Panc1 (cell line): Measurements from ENCODE around the gene STARD10.

ENCODE experiments used
- POLR2AphosphoS5 ChIP-seq: IDR thresholded peaks from 2 replicates; pipeline ENCODE4 v1.6.1; 2012; ENCODE audit warnings: mild to moderate bottlenecking, low read depth, low read length, moderate library complexity
- REST ChIP-seq, 2 experiments: IDR thresholded peaks; 2 replicates each; pipeline ENCODE4 v1.6.1; 2011 to 2012; ENCODE audit warnings: low read depth in 2 of 2, control low read depth in 1 of 2, low read length in 1 of 2, mild to moderate bottlenecking in 1 of 2, moderate library complexity in 1 of 2; ENCODE audit not compliant: insufficient read depth in 1 of 2
- SIN3A ChIP-seq: IDR thresholded peaks from 2 replicates; pipeline ENCODE4 v1.6.1; 2012; ENCODE audit warnings: low read depth, mild to moderate bottlenecking, low read length, moderate library complexity, borderline replicate concordance; ENCODE audit not compliant: insufficient read depth
- TF ChIP-seq, protein P1 (sequence below): fragments of 450-650 bp; IDR thresholded peaks from 2 replicates; pipeline ENCODE4 v1.5.1; 2017; ENCODE audit warnings: mild to moderate bottlenecking

DNA sequence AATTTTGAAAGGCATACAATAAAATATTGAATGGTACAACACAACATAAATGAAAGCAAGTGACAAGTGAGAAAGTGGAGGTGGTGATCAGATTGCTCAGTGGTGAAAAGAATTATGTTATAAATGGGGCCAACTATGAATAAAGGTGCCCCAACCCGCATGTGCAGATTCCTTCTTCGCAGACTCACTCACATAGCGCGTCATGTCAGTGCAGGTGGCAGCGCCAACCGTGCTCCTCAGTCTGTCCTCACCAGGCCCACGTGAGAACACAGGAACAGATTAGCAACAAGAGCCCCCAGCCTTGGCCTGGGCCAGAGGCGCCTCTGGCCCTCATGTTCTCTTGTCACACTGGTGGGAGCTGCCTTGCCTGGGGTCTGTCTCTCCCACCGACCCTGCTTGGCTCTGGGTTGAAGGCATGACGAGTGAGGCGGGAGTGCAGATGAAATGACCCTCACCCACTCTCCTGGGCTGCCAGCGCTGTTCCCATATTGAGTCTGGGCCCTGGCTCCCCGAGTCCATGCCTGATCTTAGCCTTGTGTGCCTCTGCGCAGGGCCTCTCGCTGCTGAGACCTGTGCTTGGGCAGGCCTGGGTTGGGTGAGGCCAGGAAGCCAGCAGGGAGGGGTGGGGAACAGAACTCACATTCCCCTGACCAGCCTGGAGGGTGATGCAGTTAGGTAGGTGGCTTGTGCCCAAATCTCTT, 26.7 kb upstream of the STARD10 start:
- TF ChIP-seq POLR2AphosphoS5 (no peak), SIN3A (no peak), REST (IDR thresholded peaks at IDR 0.05; ENCODE audit: insufficient read depth in 1 of 2, low read depth in 2 of 2, low read length in 1 of 2) (no peak)
- TF ChIP-seq, protein P1, sequence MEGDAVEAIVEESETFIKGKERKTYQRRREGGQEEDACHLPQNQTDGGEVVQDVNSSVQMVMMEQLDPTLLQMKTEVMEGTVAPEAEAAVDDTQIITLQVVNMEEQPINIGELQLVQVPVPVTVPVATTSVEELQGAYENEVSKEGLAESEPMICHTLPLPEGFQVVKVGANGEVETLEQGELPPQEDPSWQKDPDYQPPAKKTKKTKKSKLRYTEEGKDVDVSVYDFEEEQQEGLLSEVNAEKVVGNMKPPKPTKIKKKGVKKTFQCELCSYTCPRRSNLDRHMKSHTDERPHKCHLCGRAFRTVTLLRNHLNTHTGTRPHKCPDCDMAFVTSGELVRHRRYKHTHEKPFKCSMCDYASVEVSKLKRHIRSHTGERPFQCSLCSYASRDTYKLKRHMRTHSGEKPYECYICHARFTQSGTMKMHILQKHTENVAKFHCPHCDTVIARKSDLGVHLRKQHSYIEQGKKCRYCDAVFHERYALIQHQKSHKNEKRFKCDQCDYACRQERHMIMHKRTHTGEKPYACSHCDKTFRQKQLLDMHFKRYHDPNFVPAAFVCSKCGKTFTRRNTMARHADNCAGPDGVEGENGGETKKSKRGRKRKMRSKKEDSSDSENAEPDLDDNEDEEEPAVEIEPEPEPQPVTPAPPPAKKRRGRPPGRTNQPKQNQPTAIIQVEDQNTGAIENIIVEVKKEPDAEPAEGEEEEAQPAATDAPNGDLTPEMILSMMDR, result no peak
